Cardiac fibroblast (primary cell): ENCODE results near the gene THOC2.

Source experiments
- DNase-seq, 2 donors: peaks; one replicate each; pipeline versions ENCODE4 v3.0.0 to v3.0.0-alpha.2; 2010; ENCODE audit warnings: low read depth in 2 of 2
- H3K4me3 ChIP-seq, 2 donors: replicated peaks in 1 of 2; 1 replicate in 1 of 2; 2 replicates in 1 of 2; pipeline ENCODE4 v1.5.1; 2011; ENCODE audit warnings: low read depth in 2 of 2, low read length in 2 of 2, mild to moderate bottlenecking in 2 of 2, moderate library complexity in 1 of 2
- TF ChIP-seq, protein P1 (sequence below): IDR thresholded peaks from one replicate; pipeline ENCODE4 v1.5.1; 2011; ENCODE audit warnings: low read depth, mild to moderate bottlenecking, low read length, inconsistent platforms

THOC2 gene

DNA sequence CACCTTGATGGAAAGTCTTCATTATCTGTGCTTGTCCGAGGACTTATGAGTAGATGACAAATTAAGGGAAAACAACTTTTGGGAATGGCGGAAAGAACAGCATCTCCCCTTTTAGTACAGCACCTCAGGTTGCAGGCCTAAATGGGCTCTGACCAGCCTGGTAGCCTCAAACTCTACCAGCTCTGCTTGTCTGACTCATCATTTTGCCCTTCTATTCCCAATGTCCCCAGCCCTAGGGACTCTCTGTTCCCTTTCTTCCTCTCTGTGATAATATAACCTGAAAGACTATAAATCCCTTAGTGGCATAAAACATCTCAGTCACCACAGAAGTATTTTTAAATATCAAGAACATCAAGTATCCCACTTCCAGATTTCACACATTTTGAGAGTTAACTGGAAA, 121.9 kb downstream of the THOC2 start:
- no peak for DNase-seq
- TF ChIP-seq, protein P1, sequence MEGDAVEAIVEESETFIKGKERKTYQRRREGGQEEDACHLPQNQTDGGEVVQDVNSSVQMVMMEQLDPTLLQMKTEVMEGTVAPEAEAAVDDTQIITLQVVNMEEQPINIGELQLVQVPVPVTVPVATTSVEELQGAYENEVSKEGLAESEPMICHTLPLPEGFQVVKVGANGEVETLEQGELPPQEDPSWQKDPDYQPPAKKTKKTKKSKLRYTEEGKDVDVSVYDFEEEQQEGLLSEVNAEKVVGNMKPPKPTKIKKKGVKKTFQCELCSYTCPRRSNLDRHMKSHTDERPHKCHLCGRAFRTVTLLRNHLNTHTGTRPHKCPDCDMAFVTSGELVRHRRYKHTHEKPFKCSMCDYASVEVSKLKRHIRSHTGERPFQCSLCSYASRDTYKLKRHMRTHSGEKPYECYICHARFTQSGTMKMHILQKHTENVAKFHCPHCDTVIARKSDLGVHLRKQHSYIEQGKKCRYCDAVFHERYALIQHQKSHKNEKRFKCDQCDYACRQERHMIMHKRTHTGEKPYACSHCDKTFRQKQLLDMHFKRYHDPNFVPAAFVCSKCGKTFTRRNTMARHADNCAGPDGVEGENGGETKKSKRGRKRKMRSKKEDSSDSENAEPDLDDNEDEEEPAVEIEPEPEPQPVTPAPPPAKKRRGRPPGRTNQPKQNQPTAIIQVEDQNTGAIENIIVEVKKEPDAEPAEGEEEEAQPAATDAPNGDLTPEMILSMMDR: no peak

DNA sequence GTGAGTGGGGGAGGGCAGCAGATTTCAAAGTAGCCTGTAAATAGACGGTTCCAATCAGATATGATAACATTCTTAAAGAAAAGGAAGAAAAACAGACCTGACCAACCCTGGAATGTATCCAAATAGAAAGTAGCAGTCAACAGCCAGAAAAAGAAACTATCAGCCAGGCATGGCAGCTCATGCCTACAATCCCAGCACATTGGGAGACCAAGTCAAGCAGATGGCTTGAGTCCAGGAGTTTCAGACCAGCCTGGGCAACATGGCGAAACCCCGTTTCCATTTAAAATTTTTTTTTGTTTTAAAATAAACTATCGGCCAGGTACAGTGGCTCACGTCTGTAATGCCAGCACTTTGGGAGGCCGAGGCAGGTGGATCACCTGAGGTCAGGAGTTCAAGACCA, 125.0 kb downstream of the THOC2 start:
- H3K4me3 ChIP-seq: no peak overlapping the region
- TF ChIP-seq, protein P1: no peak
- no peak for DNase-seq

More for the DNA sequence above, 121.9 kb downstream of the THOC2 start:
- no peak overlapping the region for H3K4me3 ChIP-seq

DNA sequence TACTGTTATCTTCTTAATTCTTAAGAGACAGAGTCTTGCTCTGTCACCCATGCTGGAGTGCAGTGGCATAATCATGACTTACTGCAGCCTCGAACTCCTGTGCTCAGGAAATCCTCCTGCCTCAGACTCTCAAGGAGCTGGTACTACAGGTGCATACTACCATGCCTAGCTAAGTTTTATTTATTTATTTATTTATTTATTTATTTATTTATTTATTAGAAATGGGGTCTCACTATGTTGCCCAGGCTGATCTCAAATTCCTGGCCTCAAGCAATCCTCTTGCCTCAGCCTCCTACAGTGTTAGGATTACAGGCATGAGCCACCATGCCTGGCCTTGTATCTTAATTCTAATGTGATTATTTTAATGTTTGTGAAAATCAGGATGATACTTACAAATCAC, 125.6 kb downstream of the THOC2 start:
- H3K4me3 ChIP-seq: no peak overlapping the region
- TF ChIP-seq, protein P1: no peak
- DNase-seq: no peak

DNA sequence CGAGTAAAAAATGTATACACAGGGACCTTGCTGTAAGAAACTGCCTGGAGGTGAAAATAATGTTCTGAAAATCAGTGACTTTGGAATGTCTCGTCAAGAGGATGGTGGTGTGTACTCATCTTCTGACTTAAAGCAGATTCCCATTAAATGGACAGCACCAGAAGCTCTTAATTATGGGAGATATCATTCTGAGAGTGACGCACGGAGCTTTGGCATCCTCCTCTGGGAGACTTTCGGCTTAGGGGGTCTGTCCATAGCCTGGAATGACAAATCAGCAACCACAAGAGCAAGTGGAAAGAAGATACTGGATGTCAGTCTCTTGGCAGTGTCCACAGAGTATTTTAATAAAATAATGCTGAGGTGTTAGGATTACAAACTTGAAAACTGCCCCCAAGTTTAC, 129.4 kb downstream of the THOC2 start:
- no peak for DNase-seq
- TF ChIP-seq, protein P1: no peak
- no peak overlapping the region for H3K4me3 ChIP-seq

DNA sequence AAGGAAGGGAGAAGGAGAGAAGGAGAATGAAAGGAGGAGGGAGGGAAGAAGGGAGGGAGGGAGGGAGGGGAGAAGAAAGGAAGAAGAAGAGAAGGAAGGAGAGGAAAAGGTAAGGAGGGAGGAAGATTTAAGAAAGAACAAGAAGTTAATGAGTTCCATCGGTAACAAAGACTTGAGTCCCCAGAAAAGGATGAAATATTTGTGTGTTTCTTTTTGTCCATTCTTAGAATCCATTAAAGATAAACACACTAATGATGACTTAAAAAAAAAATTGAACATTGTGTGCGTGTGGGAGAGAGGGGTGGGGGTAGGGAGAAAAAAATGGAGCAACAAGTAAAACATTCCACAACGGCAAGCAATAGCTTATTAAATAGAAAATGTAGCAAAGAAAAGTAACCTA, 131.4 kb downstream of the THOC2 start:
- no peak overlapping the region for H3K4me3 ChIP-seq
- TF ChIP-seq, protein P1: no peak
- no peak for DNase-seq

DNA sequence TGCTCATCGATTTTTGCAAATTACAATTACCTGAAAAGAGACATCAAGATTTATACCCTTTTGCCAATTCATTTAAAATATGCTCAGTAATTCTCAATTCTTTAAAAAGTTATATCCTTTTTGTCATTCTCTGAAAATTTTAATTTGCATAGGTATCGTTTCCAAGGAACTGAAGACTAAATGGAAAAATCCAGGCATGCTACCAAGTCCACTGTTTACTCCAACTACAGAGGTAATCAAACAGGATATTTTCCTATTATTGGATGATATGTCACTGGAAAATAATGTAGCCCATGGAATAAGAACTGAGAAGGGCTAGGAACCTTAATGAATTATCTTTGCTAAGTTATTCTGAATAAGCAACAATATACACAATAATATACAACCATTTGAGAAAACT, 132.7 kb downstream of the THOC2 start:
- no peak for DNase-seq
- TF ChIP-seq, protein P1: no peak
- H3K4me3 ChIP-seq: no peak overlapping the region

DNA sequence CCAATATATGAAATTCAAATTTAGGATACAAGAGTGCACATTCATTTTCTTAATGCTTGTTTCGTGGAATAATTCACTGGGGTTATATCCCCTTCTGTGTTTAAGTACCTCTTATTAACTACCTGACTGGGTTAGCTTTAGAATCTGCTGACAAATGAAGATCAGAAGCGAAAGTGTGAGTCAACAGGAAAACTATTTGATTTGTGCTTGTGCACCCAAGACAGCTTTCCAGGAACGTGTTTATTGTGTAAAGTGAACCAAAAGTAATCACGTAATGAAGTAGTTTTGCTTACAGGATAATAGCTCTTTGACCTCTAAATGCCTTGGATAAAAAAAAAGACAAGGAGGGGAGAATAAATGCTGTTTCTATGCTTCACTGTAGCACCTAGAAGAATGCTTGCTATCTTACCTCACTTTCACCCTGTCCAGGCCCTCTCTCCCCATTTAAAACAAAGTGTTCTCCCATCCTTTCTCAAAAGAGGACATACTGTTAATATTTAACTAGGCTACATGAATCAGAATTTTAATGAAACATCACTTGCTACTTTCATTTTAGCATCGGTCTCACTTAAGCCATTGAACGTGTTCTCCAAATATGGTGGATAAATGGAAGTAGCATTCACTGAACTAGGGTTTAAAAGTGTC, 141.9 kb downstream of the THOC2 start:
- no peak overlapping the region for H3K4me3 ChIP-seq
- DNase-seq: peak; percentile 9 to 25
- TF ChIP-seq, protein P1: no peak
